GM23248 (cell line): ENCODE measurements around the gene ERBB4.

Experiments used
- EZH2 ChIP-seq: fragments of 200-600 bp; sonication (generic); IDR thresholded peaks from 2 replicates; pipeline ENCODE4 v1.6.1; 2018; ENCODE audit warnings: antibody characterized with exemption, mild to moderate bottlenecking; ENCODE audit not compliant: insufficient read depth, poor library complexity, severe bottlenecking
- EZH2phosphoT487 ChIP-seq: fragments of 200-600 bp; sonication (generic); IDR thresholded peaks from 2 replicates; pipeline ENCODE4 v1.6.1; 2018; ENCODE audit warnings: antibody characterized with exemption, moderate library complexity, mild to moderate bottlenecking, low read depth; ENCODE audit not compliant: insufficient read depth

DNA sequence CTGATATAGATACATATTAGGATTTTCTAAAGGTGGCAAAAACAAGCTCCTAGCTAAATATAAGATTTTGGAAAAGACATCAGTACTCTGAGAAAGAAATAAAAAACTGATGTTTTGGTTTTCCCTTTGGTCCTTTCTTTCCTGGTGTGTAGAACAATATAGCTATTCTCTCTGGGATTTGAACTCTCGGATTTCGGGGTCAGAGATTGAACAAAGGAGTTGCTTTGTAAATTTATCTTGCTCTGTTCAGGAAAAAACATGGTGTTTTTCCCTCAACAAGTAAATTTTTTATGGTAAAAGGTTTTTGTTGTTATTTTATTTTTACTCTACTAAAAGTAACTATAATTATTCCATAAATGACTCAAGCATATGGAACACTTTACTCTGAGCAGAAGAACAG, 889.3 kb downstream of the ERBB4 start:
- no peak for TF ChIP-seq EZH2
- no peak for TF ChIP-seq EZH2phosphoT487
